HG03060 (cell line): ENCODE results near the gene GSTCD.
"Not testable (repeated sequence)": the region's sequence is repeated elsewhere in the genome, so short reads cannot be mapped to it uniquely, and the experiment has no call there.

Experiments
- ATAC-seq: cut with Tn5 transposase; IDR thresholded peaks from one replicate; pipeline ENCODE4 v1.9.1; 2021; ENCODE audit warnings: low read depth, moderate number of reproducible peaks; ENCODE audit not compliant: unreplicated experiment

GSTCD gene

DNA sequence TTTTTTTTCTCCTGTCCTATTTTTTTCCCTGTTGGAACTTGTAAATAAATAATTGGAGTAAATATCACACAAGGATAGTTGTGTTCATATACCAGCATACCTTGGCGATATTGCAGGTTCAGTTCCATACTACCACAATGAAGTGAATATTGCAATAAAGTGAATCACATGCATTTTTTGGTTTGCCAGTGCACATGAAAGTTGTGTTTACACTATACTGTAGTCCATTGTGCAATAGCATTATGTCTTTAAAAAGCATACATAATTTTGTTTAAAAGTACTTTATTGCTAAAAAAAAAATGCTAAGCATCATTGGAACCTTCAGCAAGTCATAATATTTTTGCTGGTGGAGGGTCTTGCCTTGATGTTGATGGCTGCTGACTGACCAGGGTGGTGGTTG, 88.6 kb downstream of the GSTCD start:
- no peak for ATAC-seq

GRCh38 chr4:105805501-105806120, 97.0 kb downstream of the GSTCD start:
- ATAC-seq: no peak

DNA sequence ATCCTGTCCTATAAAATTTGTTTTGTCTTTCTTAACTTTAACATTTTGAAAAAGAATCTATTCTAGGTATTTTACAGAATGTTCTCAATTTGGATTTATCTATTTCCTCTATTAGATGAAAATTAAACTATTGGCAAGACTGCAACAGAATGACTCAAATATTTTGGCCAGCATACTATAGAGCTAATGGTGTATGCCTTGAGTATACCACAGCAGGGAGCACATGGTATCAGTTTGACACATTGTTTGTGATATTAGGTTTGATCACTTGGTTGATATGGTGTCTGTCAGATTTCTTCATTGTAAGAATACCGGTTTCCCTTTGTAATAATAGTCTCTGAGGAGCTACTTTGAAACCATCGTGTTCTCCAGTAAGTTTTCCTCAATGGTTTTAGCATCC, 98.9 kb downstream of the GSTCD start:
- ATAC-seq: no peak

DNA sequence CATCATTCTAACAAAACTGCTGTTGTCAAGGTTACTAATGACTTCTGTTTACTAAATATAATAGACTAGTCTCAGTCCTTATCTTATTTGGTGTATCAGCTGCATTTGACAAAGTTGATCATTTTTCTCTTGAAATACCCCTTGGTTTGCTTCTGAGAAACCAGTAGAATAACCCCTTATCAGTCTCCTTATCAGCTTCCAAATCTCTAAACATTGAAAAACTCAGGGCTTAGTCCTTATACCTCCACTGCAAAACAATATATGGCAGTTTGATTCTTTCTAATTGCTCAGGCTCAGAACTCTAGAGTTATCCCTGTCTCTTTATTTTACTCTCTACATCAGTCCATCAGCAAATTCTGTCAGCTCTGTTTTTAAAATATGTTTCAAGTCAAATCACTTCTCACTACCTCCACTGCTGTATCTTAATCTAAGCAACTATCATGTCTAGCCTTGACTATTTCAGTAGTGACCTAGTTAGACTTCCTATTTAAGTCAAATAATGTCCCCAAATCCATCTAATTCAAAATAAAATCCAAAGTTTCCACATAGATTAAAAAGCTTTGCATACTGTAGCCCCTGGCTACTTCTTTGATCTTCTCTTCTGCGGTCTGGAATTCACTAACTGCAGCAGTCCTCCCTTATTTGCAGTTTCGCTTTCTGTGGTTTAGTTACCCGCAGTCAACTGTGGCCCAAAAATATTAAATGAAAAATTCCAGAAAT, 99.6 kb downstream of the GSTCD start:
- no peak for ATAC-seq

DNA sequence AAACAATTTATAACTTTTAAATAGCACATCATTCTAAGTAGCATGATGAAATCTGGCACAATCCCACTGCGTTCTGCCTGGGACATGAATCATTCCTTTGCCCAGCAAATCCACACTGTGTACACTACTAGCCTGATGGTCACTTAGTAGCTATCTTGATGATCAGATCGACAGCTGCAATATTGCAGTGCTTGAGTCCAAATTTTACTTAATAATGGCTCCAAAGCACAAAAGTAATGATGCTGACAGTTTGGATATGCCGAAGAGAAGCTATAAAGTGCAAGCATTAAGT, 100.1 kb downstream of the GSTCD start:
- no peak for ATAC-seq

DNA sequence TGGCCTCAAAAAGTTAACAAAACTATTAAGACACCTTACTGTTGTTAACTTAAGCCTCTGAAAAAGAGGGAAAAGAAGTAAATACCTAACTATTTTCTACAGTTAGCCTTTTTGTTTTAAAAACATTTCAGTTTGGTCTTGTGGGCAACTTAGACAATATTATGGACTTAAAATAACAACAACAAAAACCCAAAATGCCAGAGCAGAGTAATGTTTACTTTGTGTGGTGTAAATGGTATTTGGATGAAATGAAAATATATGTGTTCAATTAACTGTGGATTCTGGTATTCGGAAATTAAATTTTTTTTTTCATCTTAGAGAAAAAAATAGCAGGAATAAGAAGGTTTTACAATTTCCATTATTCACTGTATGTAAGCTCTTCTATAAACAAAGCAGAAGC, 107.1 kb downstream of the GSTCD start:
- no peak for ATAC-seq

DNA sequence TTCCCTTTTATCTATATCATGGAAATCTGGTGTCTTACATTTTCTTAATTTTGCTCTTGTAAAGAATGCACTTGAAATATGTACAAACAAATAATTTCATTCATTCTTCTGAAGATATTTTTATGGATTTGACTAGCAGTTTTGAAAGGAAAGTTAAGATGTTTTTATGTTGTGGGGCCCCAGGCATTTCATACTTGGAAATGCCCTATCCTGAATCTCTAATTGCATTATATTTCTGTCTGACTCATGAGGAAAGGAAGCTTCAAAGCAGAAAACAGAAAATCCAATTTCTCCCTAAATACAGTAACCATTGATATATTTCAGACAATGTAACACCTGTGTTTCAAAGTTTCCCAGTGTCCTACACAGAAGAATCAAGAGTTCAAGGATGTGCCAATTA, 113.5 kb downstream of the GSTCD start:
- no peak for ATAC-seq

GRCh38 chr4:105828074-105828473, 119.5 kb downstream of the GSTCD start:
- ATAC-seq: no peak

DNA sequence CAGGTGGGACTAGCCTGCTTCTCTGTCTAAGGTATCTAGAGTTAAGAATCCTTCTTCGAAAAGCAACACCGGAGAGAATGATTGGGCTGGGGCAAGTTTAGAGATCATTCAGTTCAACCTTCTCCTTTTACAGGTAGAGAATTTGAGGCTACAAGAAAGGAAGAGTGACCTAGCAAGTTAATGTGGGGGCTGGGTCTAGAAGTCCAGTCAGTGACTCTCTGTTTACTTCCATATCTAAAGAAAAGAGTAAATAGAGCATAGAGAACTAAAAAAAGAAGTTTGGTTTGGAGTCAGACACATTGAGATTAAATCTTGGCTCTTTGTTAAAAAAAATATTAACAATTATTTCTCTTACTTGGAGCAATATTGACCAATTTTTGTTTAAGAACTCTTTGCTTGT, 122.6 kb downstream of the GSTCD start:
- ATAC-seq: no peak

DNA sequence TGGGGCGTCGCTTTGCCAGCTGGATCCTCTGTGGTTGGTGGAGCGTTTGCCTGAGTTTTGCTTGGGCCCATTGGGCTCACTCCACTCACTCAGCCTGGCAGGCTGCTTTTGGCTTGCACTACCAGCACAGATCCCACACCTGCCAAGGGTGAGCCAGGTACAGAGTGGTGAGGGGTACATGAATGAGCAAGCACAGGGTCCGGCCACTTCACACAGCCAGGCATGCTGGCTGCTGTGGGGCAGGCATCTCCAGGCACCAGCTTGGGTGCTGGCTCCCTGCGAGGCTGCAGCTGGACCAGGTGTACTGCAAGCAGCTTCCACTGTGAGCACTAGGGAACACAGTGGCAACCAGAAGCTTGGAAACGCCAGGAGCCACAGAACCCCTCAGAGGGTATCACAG, 126.6 kb downstream of the GSTCD start:
- no peak for ATAC-seq

- ATAC-seq: no peak
Observed at GRCh38 chr4:105836537-105836936, 128.0 kb downstream of the GSTCD start.

GRCh38 chr4:105837037-105837436, 128.5 kb downstream of the GSTCD start:
- no peak for ATAC-seq

DNA sequence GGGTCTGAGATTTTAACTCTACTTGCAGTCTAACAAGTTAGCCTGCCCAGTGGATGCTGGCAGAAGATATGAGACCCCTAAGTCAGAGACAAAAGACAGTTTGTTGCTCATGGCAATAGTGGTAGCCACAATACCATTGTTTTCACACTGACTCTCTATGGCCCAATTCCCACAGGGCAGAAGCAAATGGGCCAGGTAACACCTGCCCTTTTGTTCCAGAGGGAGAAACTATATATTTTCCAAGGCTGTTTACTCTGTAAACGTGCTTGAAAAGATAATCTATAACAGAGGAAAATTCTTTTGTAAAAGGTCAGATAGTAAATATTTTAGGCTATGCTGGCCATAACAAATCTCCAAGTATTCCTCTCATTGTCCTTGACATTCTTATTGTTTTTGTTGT, 129.5 kb downstream of the GSTCD start:
- ATAC-seq: no peak

DNA sequence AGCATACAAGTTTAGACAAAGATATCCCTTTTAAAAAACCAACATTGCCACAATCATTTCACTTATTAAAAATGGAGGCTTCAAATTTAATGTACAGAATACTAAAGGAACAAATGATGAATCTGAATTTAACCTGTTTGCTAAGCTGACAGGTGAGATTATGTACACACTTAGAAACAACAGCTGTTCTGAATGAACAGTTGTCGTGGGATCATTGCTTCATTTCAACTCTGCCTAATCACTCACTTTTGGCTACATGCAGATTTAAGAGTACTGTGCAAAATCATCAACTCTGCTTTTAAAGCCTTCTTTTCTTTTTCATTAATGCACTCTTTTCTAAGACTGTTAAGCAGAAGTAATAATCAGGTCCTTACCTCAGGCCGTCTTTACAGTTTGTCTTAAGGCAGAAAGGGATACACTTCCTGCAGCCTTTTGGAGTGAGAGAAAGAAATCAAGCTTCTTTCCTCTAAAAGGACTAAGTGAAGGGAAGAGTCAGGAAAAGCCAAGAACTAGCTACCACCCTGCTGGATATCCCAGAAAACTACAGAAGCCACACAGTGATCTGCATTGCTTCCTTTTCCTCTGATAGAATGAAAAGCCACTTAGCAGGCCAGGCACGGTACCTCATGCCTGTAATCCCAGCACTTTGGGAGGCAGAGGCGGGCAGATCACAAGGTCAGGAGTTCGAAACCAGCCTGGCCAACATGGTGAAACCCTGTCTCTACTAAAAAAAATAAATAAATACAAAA, 132.0 kb downstream of the GSTCD start:
- no peak for ATAC-seq

DNA sequence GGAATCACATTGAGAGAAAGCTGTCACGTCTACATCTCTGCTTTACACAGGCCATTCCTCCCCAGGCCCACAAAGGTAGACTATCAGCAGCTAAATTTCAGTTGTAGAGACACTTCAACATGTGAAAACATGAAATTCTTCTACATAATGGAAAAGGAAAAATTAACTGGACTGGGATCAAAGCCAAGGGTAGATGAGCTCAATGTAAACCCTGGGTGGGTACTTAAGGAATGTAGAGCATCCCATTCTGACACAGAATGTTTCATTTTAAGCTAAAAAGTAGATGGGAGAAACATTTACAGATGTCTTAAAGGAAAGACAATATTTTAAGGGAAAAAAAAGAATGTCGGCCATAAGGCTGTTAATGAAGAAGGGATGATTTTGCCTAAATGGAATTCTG, 135.4 kb downstream of the GSTCD start:
- ATAC-seq: no peak

DNA sequence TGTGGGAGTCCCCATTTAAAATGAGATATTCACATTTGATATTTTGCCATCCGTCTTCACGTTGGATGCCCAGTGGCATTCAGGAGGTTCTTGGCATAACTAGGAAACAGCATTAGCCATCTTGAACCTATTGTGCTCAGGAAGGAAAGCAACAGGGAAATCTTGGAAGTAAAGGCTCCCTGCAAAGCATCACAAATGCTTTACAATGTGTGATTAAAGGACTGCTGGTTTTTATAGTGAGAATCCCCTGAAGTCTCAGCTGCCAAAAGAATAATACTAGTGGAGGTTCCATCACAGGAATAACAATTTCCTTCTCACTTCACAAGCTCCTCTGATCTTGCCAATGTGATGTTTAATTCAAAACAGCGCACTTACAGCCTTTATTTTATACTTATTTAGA, 137.0 kb downstream of the GSTCD start:
- ATAC-seq: no peak

- not testable (repeated sequence) for ATAC-seq
Observed at GRCh38 chr4:105848359-105848758, 139.8 kb downstream of the GSTCD start.

GRCh38 chr4:105851196-105851595, 142.6 kb downstream of the GSTCD start:
- ATAC-seq: no peak

DNA sequence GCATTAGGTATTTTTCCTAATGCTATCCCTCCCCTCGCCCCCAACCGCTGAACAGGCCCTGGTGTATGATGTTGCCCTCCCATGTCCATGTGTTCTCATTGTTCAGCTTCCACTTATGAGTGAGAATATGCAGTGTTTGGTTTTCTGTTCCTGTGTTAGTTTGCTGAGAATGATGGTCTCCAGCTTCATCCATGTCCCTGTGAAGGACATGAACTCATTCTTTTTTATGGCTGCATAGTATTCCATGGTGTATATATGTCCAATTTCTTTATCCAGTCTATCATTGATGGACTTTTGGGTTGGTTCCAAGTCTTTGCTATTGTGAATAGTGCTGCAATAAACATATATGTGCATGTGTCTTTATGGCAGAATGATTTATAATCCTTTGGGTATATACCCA, 143.6 kb downstream of the GSTCD start:
- ATAC-seq: not testable (repeated sequence)

- ATAC-seq: no peak
Observed at GRCh38 chr4:105858466-105859040, 150.0 kb downstream of the GSTCD start.

- ATAC-seq: no peak
Observed at GRCh38 chr4:105859233-105859632, 150.6 kb downstream of the GSTCD start.

DNA sequence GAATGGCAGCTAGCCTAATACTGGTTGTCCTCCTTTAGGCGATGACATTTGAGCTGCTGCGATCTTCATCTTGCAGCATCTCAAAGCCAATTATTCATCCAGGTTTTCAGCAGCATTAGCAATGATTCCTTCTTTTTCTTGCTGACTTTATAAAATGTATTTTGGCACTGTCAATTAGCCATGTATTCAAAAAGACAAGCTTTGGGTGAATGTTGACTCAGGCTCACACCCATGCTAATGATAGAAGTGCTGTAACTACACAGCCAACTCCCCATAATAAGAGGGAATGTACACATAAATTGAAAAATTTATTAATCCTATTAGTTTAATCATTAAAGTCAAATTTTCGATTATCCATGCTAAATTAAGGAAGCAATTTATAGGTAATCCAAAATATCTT, 162.4 kb downstream of the GSTCD start:
- no peak for ATAC-seq
